GM18951 (cell line): ENCODE measurements around the gene RASAL3.
"Not testable (repeated sequence)": the region's sequence is repeated elsewhere in the genome, so short reads cannot be mapped to it uniquely, and the experiment has no call there.

Experiments used
- POLR2A ChIP-seq: IDR thresholded peaks from 4 replicates; pipeline ENCODE4 v1.6.1; 2011; ENCODE audit warnings: mild to moderate bottlenecking; ENCODE audit not compliant: insufficient read length, insufficient read depth; ENCODE audit errors: extremely low read depth
- in situ Hi-C: fragments of 300-500 bp; cut with MboI; formaldehyde crosslinking; loops from one replicate; pipeline ENCODE4 v1.12.0; 2022; ENCODE audit warnings: low sequenced_read_pairs, mixed read lengths, inconsistent platforms; ENCODE audit not compliant: unreplicated experiment

RASAL3 gene

DNA sequence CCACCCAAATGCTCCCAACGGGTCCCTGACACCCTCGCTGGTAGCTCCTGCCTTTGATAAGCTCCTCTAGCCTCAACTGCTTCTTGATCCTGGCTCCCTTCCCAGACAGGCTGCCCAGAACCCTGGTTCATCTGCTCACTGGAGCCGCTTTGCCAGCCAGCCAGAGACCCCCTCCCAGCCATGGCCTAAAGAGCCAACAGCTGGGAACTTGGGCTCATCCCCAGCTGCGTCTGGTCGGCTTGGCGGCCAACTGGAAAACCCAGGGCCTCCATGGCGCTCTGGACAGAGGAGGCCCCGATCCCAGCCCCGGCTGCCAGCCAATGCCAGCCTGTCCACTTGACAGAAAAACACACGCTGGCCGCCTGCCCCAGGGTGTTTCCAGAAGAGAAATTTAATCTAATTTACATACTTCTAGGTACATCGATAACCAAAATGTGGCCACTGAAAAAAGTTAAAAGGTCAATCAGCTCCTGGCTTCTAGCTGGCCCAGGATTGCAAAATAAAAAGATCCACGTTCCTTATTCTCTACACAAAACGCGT is 42.6 kb downstream of the RASAL3 start:
- peak; percentile 16 for TF ChIP-seq POLR2A
- in situ Hi-C loops: no loop called here

DNA sequence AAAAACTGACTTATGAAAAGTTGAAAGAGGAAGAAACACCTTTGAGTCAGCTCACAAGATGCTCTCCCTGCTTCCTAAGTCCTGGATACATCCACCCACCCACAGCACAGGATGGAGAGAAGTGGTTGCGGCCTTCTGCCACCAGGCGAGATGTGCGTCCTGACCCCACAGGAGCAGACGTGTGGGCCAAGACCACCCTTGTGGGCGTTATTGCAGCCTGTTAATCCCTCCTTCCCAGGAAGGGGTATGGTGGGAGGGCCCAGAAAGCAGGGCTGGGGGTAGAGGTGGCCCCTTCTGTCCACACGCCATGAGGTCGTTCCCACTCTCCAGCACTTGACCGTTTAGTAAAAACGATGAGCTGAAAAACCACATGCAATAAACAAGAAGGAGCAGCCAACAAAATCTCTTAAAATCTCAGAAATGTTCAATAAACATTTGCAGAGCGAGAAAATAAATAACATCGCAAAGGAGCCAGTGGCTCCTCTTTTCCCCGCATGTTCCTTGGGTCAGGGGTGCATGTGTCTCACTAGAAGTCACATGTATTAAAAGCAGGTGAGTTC is 43.1 kb downstream of the RASAL3 start:
- in situ Hi-C loops: no loop called here
- no peak for TF ChIP-seq POLR2A

DNA sequence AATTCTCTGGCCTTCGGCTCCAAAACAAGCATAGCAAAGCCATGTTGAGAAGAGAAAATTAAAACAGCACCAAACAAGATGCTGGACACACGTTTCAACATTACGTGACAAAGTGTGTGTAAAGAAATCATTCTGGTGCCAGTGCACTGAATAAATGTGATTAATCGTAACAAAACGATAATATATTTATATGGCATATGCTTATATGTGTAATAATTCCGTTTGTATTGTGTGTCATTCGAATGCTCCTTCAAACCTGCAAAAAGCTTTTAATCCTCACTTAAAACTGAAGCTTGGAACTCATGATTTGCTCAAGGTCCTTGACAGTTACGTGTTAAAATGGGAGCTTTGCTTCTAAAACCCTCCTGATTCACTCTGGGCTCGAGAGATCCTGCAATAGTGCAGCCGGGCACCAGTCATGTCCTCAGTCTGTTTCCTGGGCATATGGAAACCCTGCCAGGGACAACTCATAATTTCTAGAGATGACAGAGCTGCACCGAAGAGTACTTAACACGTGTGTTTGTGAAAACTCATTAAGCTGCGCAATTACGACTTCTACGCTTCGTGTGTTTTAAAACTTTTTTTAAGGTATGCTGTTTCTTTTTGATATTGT is 44.8 kb downstream of the RASAL3 start:
- in situ Hi-C loops: no loop called here
- no peak for TF ChIP-seq POLR2A

DNA sequence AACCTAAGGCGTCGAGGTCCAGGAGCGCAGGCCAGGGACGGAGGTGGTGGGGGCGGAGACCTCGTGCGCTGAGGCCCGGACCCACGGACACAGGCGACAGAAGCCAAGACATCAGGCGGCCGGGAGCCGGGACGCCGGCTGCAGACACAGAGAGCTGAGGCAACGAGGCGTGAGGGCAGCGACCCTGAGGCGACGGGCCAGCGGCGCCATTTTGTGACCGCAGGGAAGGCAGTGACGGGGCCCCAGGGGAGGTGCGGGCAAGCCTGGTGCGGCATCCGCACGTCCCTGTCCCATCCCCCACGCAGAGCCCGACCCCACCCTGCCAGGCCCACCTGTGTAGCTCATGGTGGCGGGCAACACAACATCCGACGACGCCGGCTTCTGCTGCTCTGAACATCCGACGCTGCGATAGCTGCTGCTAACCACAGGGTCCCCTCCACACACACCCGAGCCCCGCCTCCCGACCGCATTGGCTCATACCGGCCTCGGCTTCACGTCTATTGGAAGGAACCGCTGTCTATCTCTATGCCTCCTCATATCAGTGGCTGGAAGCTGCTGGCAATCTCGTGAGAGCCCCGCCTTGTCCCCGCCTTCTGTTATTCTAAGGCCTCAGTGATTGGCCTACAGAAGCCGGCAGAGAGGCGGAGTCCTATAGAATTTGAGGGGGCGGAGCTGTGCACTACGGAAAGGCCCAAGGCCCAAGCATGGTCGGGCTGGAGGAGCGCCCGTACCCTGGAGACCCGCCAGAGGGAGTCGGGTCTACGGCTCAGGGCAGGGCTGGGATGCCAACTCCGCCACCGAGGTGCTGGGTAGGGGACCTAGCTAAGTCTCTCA is 45.5 kb downstream of the RASAL3 start, which contains the start of gene AKAP8L:
Gene AKAP8L (minus strand): TSS at position 410 of the 834 bp plus-strand sequence. CDS start 65 bp downstream, at position 345.
- in situ Hi-C loops: no loop called here
- peak; percentile 92 for TF ChIP-seq POLR2A

DNA sequence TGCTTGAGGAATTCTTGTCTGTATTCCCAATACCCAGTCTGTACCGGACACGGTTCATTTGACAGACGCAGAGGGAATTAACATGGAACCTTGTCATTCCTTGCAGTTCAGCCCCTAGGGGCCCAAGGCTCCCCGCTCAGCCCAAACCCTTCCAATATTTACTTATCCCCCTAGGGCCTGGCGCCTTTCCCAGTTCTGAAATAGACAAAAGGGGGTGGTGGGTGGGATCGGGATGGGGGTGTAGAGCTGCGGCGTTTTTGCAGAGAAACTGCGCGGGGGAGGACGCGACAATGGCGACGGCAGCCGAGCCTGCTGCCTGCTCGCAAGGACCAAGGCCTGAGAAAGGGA is 46.1 kb downstream of the RASAL3 start:
- in situ Hi-C loops: no loop called here
- no peak for TF ChIP-seq POLR2A

DNA sequence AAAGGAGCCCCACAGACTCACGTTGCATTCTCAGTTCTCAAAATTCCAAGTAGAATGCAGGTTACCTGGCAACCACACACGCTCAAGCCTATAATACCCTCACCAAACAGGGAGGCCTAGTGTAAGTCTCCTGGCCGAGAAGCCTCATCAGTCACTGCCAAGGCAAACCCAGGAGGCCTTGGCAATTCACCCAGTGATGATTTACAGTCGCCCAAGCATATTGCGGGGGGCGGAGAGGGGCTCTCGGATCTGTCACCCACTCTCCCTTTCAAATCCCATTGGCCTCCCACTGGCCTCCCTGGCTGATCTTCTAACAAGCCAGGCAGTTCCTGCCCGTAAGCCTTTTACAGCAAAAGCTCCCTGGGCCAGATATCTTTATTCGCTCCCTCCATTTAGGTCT is 46.6 kb downstream of the RASAL3 start:
- in situ Hi-C loops: no loop called here
- no peak for TF ChIP-seq POLR2A

DNA sequence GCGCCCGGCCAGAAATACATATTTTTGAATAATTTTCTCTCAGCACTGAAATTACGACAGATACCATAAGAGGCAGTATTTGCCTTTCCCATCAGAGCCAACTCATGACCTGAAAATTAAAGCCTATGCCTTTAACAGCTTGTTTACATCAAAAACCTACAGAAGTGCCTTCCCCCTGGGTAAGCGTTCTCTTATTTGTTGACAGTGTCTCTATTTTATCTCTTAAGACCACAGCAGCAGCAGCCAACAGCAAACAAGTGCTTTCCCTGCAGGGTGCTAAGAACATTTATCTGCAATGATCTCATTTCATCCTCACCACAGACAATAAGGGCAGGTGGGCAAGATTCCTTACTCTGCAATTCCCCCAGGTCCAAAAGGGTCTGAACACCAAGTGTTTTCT is 51.5 kb downstream of the RASAL3 start:
- TF ChIP-seq POLR2A: no peak
- in situ Hi-C loops: no loop called here

DNA sequence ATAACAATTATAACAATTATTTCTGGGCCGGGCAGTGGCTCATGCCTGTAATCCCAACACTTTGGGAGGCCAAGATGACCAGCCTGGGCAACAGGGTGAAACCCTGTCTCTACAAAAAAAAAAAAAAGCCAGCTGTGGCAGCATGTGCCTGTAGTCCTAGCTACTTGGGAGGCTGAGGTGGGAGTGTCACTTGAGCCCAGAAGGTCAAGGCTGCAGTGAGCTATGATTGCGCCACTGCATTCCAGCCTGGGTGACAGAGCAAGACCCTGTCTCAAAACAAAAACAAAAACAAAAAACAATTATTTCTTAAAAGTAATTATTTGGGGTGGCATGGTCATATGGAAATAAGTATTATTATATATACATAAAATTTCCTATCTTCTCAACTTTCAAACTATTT is 53.0 kb downstream of the RASAL3 start:
- in situ Hi-C loops: not testable (repeated sequence)

DNA sequence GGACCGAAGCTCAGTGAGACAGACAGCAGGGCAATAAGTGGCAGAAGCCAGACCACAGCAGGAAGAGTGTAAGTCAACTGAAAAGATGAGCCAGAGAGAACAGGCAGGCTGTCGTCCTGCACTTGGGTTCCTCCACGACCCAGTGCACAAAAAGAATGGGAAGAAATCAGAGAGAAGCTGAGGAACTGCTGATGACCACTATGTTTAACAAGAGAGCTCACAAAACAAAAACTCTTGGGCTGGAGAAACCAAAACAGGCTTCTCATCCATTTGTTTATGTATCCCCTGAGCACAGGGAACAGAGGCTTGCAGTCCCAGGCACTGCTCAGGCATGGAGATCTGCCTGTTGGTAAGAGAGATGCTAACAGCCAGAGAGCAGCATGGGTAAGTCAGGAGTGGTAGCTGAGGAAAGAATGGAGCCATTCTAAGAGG is 59.5 kb downstream of the RASAL3 start:
- in situ Hi-C loops: no loop called here
- TF ChIP-seq POLR2A: no peak

DNA sequence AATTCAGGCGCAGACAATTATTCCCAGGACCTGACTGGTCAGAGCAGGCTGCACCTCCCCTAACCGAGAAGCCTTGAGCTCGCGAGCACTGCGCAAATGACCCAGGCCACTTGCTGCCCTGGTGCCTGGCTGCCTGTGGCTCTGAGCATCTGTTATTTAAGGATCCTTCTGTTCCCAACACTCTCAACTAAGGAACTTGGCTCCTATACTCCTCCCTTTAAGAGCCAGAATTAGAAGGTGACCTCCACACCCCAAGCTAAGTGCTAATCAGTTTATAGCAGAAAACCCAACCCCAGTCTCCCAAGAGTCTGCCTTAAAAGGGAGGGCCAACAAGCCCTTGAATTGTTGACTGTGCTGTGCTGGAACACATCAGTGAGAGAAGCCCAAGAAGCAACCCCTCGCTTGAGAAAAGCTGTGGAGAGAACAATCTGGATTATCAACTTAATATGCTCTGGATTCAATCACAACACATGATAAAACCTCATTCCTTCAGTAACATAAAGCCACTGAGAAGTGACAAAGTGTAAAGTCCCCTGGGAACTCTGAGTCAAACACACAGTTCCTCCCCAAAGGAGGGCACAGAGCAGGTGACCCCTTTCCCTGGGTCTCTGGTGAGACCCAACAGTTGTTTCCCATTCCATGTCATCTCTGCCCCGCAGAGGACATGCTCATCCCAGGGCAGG is 60.1 kb downstream of the RASAL3 start:
- TF ChIP-seq POLR2A: no peak
- in situ Hi-C loops: no loop called here

DNA sequence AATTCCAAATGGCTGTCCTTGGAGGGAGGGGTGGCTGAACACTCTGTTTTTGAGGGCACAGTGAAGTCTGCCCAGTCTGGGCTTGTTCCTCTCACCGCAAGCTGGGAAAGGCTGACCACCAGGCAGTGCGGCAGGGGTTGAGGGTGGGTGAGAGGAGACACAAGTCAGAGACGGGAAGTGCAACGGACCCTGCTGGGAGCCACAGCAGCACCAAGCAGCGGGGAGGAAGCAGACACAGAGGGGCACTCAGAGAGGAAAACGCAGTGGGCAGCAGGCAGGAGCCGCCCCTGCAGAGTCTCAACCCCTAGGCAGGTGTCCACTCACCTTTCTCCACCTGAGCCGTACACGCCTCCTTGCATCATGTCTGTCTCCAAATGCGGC is 61.2 kb downstream of the RASAL3 start:
- in situ Hi-C loops: no loop called here
- TF ChIP-seq POLR2A: no peak

DNA sequence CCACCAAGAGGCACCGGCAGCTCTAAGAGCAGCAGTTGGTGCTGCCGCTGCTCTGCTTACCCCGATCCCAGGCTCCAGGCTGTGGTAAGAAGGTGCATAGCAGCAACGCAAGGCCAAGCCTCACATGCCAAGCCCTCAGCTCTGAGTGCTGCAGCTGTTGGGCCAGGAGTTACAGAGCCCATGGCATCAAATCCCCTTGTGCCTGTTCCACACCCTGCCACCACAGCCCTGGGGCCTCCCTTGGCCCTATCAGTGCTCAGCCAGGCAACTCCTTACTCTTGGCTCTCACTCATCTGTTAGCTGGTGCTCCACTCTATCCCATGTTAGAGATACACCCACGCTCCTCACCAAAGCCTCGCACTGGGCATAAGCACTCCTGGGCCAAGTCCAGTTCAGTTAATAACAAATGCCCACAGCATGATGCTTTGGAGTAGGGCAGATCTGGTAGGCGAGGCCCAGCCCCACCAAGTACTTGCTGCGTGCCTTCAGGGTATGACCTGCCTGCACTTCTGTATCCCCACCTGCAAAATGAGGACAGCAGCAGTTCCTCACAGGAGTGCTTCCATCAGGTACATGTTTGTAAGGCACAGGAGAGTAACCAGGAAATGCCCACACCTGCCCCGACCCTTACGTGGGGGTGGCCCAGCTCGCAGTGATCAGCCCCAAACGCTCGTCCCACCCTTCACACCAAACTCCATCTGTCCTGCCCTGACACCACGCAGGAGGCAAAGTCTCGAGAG is 61.8 kb downstream of the RASAL3 start:
- no peak for TF ChIP-seq POLR2A
- in situ Hi-C loops: no loop called here
